ENCODE data around the gene FOXN3. TPM values are rescaled to one million over a fixed set of nuclear protein-coding genes. Genes with fewer than 3 reads are reported as not detected.
"Not testable (repeated sequence)": the region's sequence is repeated elsewhere in the genome, so short reads cannot be mapped to it uniquely, and the experiment has no call there.

The FOXN3 gene
- polyA plus RNA-seq, 3 donors: 38.7 to 57.4 (median 42.0) TPM

DNA sequence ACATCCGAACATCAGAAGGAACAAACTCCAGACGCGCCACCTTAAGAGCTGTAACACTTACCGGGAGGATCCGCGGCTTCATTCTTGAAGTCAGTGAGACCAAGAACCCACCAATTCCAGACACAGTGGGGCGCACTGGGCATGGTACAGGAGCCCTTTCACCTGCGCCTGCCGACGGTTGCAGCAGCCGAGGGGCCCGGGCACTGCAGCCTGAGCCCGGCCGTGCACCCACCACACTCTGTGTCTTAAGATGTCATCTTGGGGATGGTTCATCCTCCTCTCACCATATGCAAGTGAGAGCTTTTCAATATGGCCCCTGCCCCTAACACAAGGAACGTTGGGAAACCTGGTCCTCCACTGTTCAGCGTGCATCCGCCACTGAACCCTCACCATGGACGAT is 304.3 kb downstream of the FOXN3 start:
- TF ChIP-seq, protein P1, sequence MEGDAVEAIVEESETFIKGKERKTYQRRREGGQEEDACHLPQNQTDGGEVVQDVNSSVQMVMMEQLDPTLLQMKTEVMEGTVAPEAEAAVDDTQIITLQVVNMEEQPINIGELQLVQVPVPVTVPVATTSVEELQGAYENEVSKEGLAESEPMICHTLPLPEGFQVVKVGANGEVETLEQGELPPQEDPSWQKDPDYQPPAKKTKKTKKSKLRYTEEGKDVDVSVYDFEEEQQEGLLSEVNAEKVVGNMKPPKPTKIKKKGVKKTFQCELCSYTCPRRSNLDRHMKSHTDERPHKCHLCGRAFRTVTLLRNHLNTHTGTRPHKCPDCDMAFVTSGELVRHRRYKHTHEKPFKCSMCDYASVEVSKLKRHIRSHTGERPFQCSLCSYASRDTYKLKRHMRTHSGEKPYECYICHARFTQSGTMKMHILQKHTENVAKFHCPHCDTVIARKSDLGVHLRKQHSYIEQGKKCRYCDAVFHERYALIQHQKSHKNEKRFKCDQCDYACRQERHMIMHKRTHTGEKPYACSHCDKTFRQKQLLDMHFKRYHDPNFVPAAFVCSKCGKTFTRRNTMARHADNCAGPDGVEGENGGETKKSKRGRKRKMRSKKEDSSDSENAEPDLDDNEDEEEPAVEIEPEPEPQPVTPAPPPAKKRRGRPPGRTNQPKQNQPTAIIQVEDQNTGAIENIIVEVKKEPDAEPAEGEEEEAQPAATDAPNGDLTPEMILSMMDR (IDR thresholded peaks at IDR 0.05): no peak
- no peak overlapping the region for H3K4me3 Mint-ChIP-seq
- Histone ChIP-seq H3K27ac (ENCODE audit: low read depth in 1 of 2, low read length in 2 of 2) (no peak overlapping the region), H3K4me2 (replicated peaks; ENCODE audit: extremely low read depth, low read length, poor library complexity, severe bottlenecking) (no peak overlapping the region), H3K9me3 (replicated peaks in 1 of 2; ENCODE audit: control insufficient read depth in 1 of 2, insufficient read depth in 1 of 2, low read length in 2 of 2) (no peaks in the 10 kb centered on the region), H3K79me2 (ENCODE audit: insufficient read depth, low read length) (no peaks in the 10 kb centered on the region), H4K20me1 (ENCODE audit: insufficient read depth, low read length) (no peaks in the 10 kb centered on the region), H3K4me1 (ENCODE audit: control insufficient read depth in 1 of 2, insufficient read depth in 2 of 2, low read length in 2 of 2) (no peaks in the 10 kb centered on the region), H3K4me3 (replicated peaks in 1 of 3; ENCODE audit: low read depth in 2 of 3, low read length in 3 of 3) (no peak overlapping the region), H3K9ac (ENCODE audit: insufficient read depth, low read length, poor library complexity, severe bottlenecking) (no peak overlapping the region), H2AFZ (ENCODE audit: insufficient read depth, low read depth, low read length, poor library complexity, severe bottlenecking) (no peak overlapping the region), H3K27me3 (ENCODE audit: control insufficient read depth in 2 of 2, insufficient read depth in 2 of 2, low read length in 2 of 2) (no peaks in the 10 kb centered on the region), H3K36me3 (replicated peaks in 1 of 2; ENCODE audit: control insufficient read depth in 1 of 2, insufficient read depth in 2 of 2, low read length in 2 of 2) (no peaks in the 10 kb centered on the region)
- H3K27me3 Mint-ChIP-seq (ENCODE audit: low read depth in 3 of 3): peaks cover 0 to 3% (median 1%) of the 10 kb centered on the region in 3 donors
- H3K4me1 Mint-ChIP-seq: no peaks in the 10 kb centered on the region
- 100% methylated on average over 11 of the region's 18 CpGs for WGBS (ENCODE audit: insufficient coverage)
- H3K27ac Mint-ChIP-seq: no peak overlapping the region
- no peaks in the 10 kb centered on the region for H3K36me3 Mint-ChIP-seq
- DNase-seq: no peak
- intact Hi-C loops (cut with micrococcal nuclease): no loop called here
- H3K9me3 Mint-ChIP-seq: peaks cover 0 to 7% (median 2%) of the 10 kb centered on the region in 7 donors

DNA sequence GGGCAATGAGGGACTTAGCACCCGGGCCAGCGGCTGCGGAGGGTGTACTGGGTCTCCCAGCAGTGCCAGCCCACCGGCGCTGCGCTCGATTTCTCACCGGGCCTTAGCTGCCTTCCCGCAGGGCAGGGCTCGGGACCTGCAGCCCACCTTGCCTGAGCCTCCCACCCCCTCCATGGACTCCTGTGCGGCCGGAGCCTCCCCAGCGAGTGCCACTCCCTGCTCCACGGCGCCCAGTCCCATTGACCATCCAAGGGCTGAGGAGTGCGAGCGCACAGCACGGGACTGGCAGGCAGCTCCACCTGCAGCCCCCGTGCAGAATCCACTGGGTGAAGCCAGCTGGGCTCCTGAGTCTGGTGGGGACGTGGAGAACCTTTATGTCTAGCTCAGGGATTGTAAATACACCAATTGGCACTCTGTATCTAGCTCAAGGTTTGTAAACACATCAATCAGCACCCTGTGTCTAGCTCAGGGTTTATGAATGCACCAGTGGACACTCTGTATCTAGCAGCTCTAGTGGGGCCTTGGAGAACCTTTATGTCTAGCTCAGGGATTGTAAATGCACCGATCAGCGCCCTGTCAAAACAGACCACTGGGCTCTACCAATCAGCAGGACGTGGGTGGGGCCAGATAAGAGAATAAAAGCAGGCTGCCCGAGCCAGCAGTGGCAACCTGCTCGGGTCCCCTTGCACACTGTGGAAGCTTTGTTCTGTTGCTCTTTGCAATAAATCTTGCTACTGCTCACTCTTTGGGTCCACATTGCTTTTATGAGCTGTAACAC is 305.1 kb downstream of the FOXN3 start:
- H3K27ac Mint-ChIP-seq; H4K20me1 ChIP-seq (ENCODE audit: insufficient read depth, low read length); H3K36me3 Mint-ChIP-seq; H3K4me1 ChIP-seq (ENCODE audit: control insufficient read depth in 1 of 2, insufficient read depth in 2 of 2, low read length in 2 of 2); H3K9me3 Mint-ChIP-seq; H2AFZ ChIP-seq (ENCODE audit: insufficient read depth, low read depth, low read length, poor library complexity, severe bottlenecking); DNase-seq; H3K27ac ChIP-seq (ENCODE audit: low read depth in 1 of 2, low read length in 2 of 2); H3K9me3 ChIP-seq (replicated peaks in 1 of 2; ENCODE audit: control insufficient read depth in 1 of 2, insufficient read depth in 1 of 2, low read length in 2 of 2); H3K4me1 Mint-ChIP-seq; H3K79me2 ChIP-seq (ENCODE audit: insufficient read depth, low read length); H3K4me3 Mint-ChIP-seq; intact Hi-C loops (cut with micrococcal nuclease); H3K27me3 Mint-ChIP-seq (ENCODE audit: low read depth in 3 of 3); H3K9ac ChIP-seq (ENCODE audit: insufficient read depth, low read length, poor library complexity, severe bottlenecking); H3K27me3 ChIP-seq (ENCODE audit: control insufficient read depth in 2 of 2, insufficient read depth in 2 of 2, low read length in 2 of 2); H3K4me3 ChIP-seq (replicated peaks in 1 of 3; ENCODE audit: low read depth in 2 of 3, low read length in 3 of 3); H3K36me3 ChIP-seq (replicated peaks in 1 of 2; ENCODE audit: control insufficient read depth in 1 of 2, insufficient read depth in 2 of 2, low read length in 2 of 2); H3K4me2 ChIP-seq (replicated peaks; ENCODE audit: extremely low read depth, low read length, poor library complexity, severe bottlenecking): not testable (repeated sequence)
- WGBS (ENCODE audit: insufficient coverage): 93% methylated on average over 8 of the region's 25 CpGs

DNA sequence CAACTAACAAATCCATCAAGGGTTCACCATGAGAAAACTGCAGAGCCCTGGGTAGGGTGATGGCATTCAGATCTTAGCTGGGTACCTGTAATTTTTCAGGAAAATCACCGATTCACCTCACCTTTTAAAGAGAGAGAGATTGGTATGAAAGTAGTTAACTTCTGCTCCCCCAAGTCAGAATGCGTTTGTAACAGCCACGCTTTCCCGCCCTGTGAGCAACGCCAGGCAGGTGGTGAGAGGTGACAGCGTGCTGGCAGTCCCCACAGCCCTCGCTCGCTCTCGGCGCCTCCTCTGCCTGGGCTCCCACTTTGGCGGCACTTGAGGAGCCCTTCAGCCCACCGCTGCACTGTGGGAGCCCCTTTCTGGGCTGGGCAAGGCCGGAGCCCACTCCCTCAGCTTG is 305.8 kb downstream of the FOXN3 start:
- H3K79me2 ChIP-seq (ENCODE audit: insufficient read depth, low read length); H4K20me1 ChIP-seq (ENCODE audit: insufficient read depth, low read length); H3K36me3 Mint-ChIP-seq; H2AFZ ChIP-seq (ENCODE audit: insufficient read depth, low read depth, low read length, poor library complexity, severe bottlenecking); H3K27me3 Mint-ChIP-seq (ENCODE audit: low read depth in 3 of 3); H3K4me2 ChIP-seq (replicated peaks; ENCODE audit: extremely low read depth, low read length, poor library complexity, severe bottlenecking); H3K36me3 ChIP-seq (replicated peaks in 1 of 2; ENCODE audit: control insufficient read depth in 1 of 2, insufficient read depth in 2 of 2, low read length in 2 of 2); DNase-seq; H3K9ac ChIP-seq (ENCODE audit: insufficient read depth, low read length, poor library complexity, severe bottlenecking); H3K27ac ChIP-seq (ENCODE audit: low read depth in 1 of 2, low read length in 2 of 2); intact Hi-C loops (cut with micrococcal nuclease); H3K4me3 Mint-ChIP-seq; H3K27me3 ChIP-seq (ENCODE audit: control insufficient read depth in 2 of 2, insufficient read depth in 2 of 2, low read length in 2 of 2); H3K9me3 ChIP-seq (replicated peaks in 1 of 2; ENCODE audit: control insufficient read depth in 1 of 2, insufficient read depth in 1 of 2, low read length in 2 of 2); H3K27ac Mint-ChIP-seq; H3K4me1 Mint-ChIP-seq; H3K4me1 ChIP-seq (ENCODE audit: control insufficient read depth in 1 of 2, insufficient read depth in 2 of 2, low read length in 2 of 2); H3K4me3 ChIP-seq (replicated peaks in 1 of 3; ENCODE audit: low read depth in 2 of 3, low read length in 3 of 3): not testable (repeated sequence)
- WGBS (ENCODE audit: insufficient coverage): 97% methylated on average over 5 of the region's 13 CpGs
- peaks cover 2 to 12% (median 5%) of the 10 kb centered on the region in 7 donors for H3K9me3 Mint-ChIP-seq

All from CD14-positive monocyte (primary cell).